ENCODE results near the gene IL1F10.

IL1F10 gene

GRCh38 chr2:113078350-113078839 lies 10.6 kb downstream of the IL1F10 start:
- Histone ChIP-seq H3K9ac (ENCODE audit: low read depth in 1 of 2, low read length in 2 of 2) (no peak overlapping the region), H3K27ac (ENCODE audit: low read depth in 2 of 2, low read length in 2 of 2) (no peak overlapping the region), H3K36me3 (ENCODE audit: control insufficient read depth in 2 of 2, insufficient read depth in 2 of 2, low read length in 2 of 2) (no peaks in the 10 kb centered on the region), H3K4me3 (ENCODE audit: low read length in 2 of 2) (no peak overlapping the region), H3K4me1 (ENCODE audit: control insufficient read depth in 2 of 2, insufficient read depth in 2 of 2, low read length in 2 of 2) (peaks cover 0 to 6% of the 10 kb centered on the region in 2 donors), H3K27me3 (ENCODE audit: control insufficient read depth in 2 of 2, insufficient read depth in 2 of 2, low read length in 2 of 2) (no peaks in the 10 kb centered on the region), H3K9me3 (ENCODE audit: control insufficient read depth in 2 of 2, low read length in 2 of 2) (no peaks in the 10 kb centered on the region)

DNA sequence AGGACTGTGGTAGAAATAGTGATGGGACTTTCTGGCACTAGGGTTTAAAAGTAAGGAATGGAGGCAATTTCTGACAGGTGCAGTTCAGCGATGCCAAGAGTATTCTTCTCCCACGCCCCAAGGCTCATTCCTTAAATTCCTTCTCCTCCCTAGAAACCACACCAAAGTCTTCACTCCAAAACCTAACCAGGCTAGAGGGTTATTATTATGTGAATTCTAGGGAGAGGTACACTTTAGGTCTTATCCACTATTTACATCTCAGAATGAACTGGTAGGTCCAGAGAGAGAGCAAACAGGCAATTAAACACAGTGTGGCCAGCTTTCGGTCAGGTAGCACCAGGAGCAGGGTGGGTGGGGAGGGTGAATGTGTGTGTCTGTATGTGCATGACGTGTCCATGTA lies 11.4 kb downstream of the IL1F10 start:
- no peaks in the 10 kb centered on the region for H3K9me3 ChIP-seq (ENCODE audit: control insufficient read depth in 2 of 2, low read length in 2 of 2)
- H3K27me3 ChIP-seq (ENCODE audit: control insufficient read depth in 2 of 2, insufficient read depth in 2 of 2, low read length in 2 of 2) = no peaks in the 10 kb centered on the region
- H3K27ac ChIP-seq (ENCODE audit: low read depth in 2 of 2, low read length in 2 of 2) = no peak overlapping the region
- H3K9ac ChIP-seq (ENCODE audit: low read depth in 1 of 2, low read length in 2 of 2) = no peak overlapping the region
- no peaks in the 10 kb centered on the region for H3K36me3 ChIP-seq (ENCODE audit: control insufficient read depth in 2 of 2, insufficient read depth in 2 of 2, low read length in 2 of 2)
- no peak overlapping the region for H3K4me3 ChIP-seq (ENCODE audit: low read length in 2 of 2)
- H3K4me1 ChIP-seq (ENCODE audit: control insufficient read depth in 2 of 2, insufficient read depth in 2 of 2, low read length in 2 of 2) = peaks cover 0 to 6% of the 10 kb centered on the region in 2 donors

DNA sequence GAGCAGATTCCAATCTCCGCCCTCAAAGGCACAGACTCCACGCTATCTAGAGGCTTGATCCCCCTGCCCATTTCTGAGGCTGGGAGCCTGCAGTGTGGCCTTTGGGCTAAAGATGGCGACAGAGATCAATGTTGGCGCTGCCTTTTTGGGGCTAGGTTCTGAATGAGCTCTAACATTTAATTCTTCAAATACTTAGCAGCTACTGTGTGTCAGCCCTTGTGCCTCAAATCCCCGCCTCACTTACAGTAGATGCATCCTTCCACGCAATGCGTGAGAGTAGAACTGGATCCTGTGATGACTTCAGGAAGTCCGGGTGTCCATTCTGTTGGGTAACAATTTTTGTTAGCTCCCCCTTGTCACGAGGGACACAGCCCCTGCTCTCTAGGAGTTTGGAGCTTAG lies 12.4 kb downstream of the IL1F10 start:
- H3K27ac ChIP-seq (ENCODE audit: low read depth in 2 of 2, low read length in 2 of 2) = no peak overlapping the region
- H3K9me3 ChIP-seq (ENCODE audit: control insufficient read depth in 2 of 2, low read length in 2 of 2) = no peaks in the 10 kb centered on the region
- H3K4me1 ChIP-seq (ENCODE audit: control insufficient read depth in 2 of 2, insufficient read depth in 2 of 2, low read length in 2 of 2) = peaks cover 0 to 6% of the 10 kb centered on the region in 2 donors
- no peaks in the 10 kb centered on the region for H3K36me3 ChIP-seq (ENCODE audit: control insufficient read depth in 2 of 2, insufficient read depth in 2 of 2, low read length in 2 of 2)
- no peak overlapping the region for H3K4me3 ChIP-seq (ENCODE audit: low read length in 2 of 2)
- H3K27me3 ChIP-seq (ENCODE audit: control insufficient read depth in 2 of 2, insufficient read depth in 2 of 2, low read length in 2 of 2) = no peaks in the 10 kb centered on the region
- no peak overlapping the region for H3K9ac ChIP-seq (ENCODE audit: low read depth in 1 of 2, low read length in 2 of 2)

- no peaks in the 10 kb centered on the region for H3K9me3 ChIP-seq (ENCODE audit: control insufficient read depth in 2 of 2, low read length in 2 of 2)
- no peak overlapping the region for H3K27ac ChIP-seq (ENCODE audit: low read depth in 2 of 2, low read length in 2 of 2)
- no peak overlapping the region for H3K9ac ChIP-seq (ENCODE audit: low read depth in 1 of 2, low read length in 2 of 2)
- no peaks in the 10 kb centered on the region for H3K27me3 ChIP-seq (ENCODE audit: control insufficient read depth in 2 of 2, insufficient read depth in 2 of 2, low read length in 2 of 2)
- peaks cover 0 to 2% of the 10 kb centered on the region in 2 donors for H3K4me1 ChIP-seq (ENCODE audit: control insufficient read depth in 2 of 2, insufficient read depth in 2 of 2, low read length in 2 of 2)
- no peaks in the 10 kb centered on the region for H3K36me3 ChIP-seq (ENCODE audit: control insufficient read depth in 2 of 2, insufficient read depth in 2 of 2, low read length in 2 of 2)
- no peak overlapping the region for H3K4me3 ChIP-seq (ENCODE audit: low read length in 2 of 2)
Observed at GRCh38 chr2:113081488-113082210, 13.9 kb downstream of the IL1F10 start.

DNA sequence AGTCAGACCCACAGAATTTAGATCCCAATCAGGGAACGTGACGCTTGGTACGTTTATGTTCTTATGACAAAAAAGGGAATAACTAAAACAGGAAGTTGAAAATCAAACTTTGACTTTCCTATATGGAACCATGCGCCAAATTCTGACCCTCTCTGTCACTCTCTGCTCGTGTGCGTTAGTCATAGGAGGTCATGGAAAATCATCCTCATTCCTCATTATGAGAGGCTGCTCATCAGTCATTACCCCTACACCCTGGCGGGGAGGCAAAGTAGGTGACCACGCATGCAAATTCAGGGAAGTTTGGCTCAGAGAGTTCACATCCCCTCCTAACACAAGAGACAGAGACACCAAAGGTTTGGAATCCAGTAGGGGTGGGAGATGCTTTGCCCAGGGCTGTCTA lies 15.5 kb downstream of the IL1F10 start:
- Histone ChIP-seq H3K27ac (ENCODE audit: low read depth in 2 of 2, low read length in 2 of 2) (no peak overlapping the region), H3K27me3 (ENCODE audit: control insufficient read depth in 2 of 2, insufficient read depth in 2 of 2, low read length in 2 of 2) (no peaks in the 10 kb centered on the region)

DNA sequence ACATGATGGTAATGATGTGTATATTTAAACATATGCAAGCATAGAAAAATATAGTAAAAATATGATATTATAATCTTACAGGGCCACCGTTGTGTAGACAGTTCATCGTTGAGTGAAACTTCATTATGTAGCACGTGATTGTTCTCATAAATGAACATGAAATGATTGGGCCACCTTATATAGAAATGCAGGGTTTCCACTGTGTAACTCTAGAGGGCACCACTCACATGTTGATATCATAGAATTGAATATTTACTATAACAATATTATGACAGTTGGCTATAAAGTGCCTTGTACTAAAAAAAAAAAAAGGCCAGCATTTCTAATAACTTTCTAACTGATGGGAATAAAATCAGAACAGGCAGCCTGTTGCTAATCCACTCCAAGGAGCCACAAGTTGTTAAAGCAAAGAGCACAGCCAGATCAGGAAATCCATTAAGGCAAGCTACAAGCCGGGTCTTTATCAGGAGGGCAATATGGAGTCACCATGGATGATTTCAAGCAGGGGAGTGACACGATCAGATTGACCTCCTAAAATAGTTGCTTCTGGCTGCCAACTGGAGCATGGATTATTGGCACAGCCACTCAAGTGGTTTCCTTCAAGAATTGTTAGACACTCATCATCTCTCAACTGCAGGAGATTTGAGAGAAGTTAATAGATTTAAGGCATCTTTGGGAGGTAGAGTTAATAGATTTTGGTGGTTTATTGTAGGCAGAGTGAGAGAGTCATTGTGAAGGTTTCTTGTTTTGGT lies 16.7 kb downstream of the IL1F10 start:
- Histone ChIP-seq H3K27me3 (ENCODE audit: control insufficient read depth in 2 of 2, insufficient read depth in 2 of 2, low read length in 2 of 2) (no peaks in the 10 kb centered on the region), H3K36me3 (ENCODE audit: control insufficient read depth in 2 of 2, insufficient read depth in 2 of 2, low read length in 2 of 2) (no peaks in the 10 kb centered on the region), H3K4me1 (ENCODE audit: control insufficient read depth in 2 of 2, insufficient read depth in 2 of 2, low read length in 2 of 2) (no peaks in the 10 kb centered on the region), H3K4me3 (ENCODE audit: low read length in 2 of 2) (no peak overlapping the region), H3K27ac (ENCODE audit: low read depth in 2 of 2, low read length in 2 of 2) (no peak overlapping the region), H3K9ac (ENCODE audit: low read depth in 1 of 2, low read length in 2 of 2) (no peak overlapping the region), H3K9me3 (ENCODE audit: control insufficient read depth in 2 of 2, low read length in 2 of 2) (no peaks in the 10 kb centered on the region)

More for the DNA sequence above, 15.5 kb downstream of the IL1F10 start:
- Histone ChIP-seq H3K4me3 (ENCODE audit: low read length in 2 of 2) (no peak overlapping the region), H3K9me3 (ENCODE audit: control insufficient read depth in 2 of 2, low read length in 2 of 2) (no peaks in the 10 kb centered on the region), H3K36me3 (ENCODE audit: control insufficient read depth in 2 of 2, insufficient read depth in 2 of 2, low read length in 2 of 2) (no peaks in the 10 kb centered on the region), H3K9ac (ENCODE audit: low read depth in 1 of 2, low read length in 2 of 2) (no peak overlapping the region), H3K4me1 (ENCODE audit: control insufficient read depth in 2 of 2, insufficient read depth in 2 of 2, low read length in 2 of 2) (no peaks in the 10 kb centered on the region)

GRCh38 chr2:113085542-113085941 lies 17.8 kb downstream of the IL1F10 start:
- Histone ChIP-seq H3K4me1 (ENCODE audit: control insufficient read depth in 2 of 2, insufficient read depth in 2 of 2, low read length in 2 of 2) (no peaks in the 10 kb centered on the region), H3K9me3 (ENCODE audit: control insufficient read depth in 2 of 2, low read length in 2 of 2) (no peaks in the 10 kb centered on the region), H3K4me3 (ENCODE audit: low read length in 2 of 2) (no peak overlapping the region), H3K27me3 (ENCODE audit: control insufficient read depth in 2 of 2, insufficient read depth in 2 of 2, low read length in 2 of 2) (peaks cover 0 to 4% of the 10 kb centered on the region in 2 donors), H3K27ac (ENCODE audit: low read depth in 2 of 2, low read length in 2 of 2) (no peak overlapping the region), H3K9ac (ENCODE audit: low read depth in 1 of 2, low read length in 2 of 2) (no peak overlapping the region), H3K36me3 (ENCODE audit: control insufficient read depth in 2 of 2, insufficient read depth in 2 of 2, low read length in 2 of 2) (no peaks in the 10 kb centered on the region)

GRCh38 chr2:113088213-113088992 lies 20.6 kb downstream of the IL1F10 start:
- Histone ChIP-seq H3K27ac (ENCODE audit: low read depth in 2 of 2, low read length in 2 of 2) (no peak overlapping the region), H3K4me3 (ENCODE audit: low read length in 2 of 2) (no peak overlapping the region), H3K36me3 (ENCODE audit: control insufficient read depth in 2 of 2, insufficient read depth in 2 of 2, low read length in 2 of 2) (no peaks in the 10 kb centered on the region), H3K4me1 (ENCODE audit: control insufficient read depth in 2 of 2, insufficient read depth in 2 of 2, low read length in 2 of 2) (no peaks in the 10 kb centered on the region), H3K9ac (ENCODE audit: low read depth in 1 of 2, low read length in 2 of 2) (no peak overlapping the region), H3K27me3 (ENCODE audit: control insufficient read depth in 2 of 2, insufficient read depth in 2 of 2, low read length in 2 of 2) (peaks cover 0 to 4% of the 10 kb centered on the region in 2 donors), H3K9me3 (ENCODE audit: control insufficient read depth in 2 of 2, low read length in 2 of 2) (no peaks in the 10 kb centered on the region)

- H3K27me3 ChIP-seq (ENCODE audit: control insufficient read depth in 2 of 2, insufficient read depth in 2 of 2, low read length in 2 of 2) = peaks cover 0 to 4% of the 10 kb centered on the region in 2 donors
- H3K4me3 ChIP-seq (ENCODE audit: low read length in 2 of 2) = no peak overlapping the region
- H3K4me1 ChIP-seq (ENCODE audit: control insufficient read depth in 2 of 2, insufficient read depth in 2 of 2, low read length in 2 of 2) = no peaks in the 10 kb centered on the region
- H3K9ac ChIP-seq (ENCODE audit: low read depth in 1 of 2, low read length in 2 of 2) = no peak overlapping the region
- no peak overlapping the region for H3K27ac ChIP-seq (ENCODE audit: low read depth in 2 of 2, low read length in 2 of 2)
- peaks cover 0 to under 1% of the 10 kb centered on the region in 2 donors for H3K9me3 ChIP-seq (ENCODE audit: control insufficient read depth in 2 of 2, low read length in 2 of 2)
- no peaks in the 10 kb centered on the region for H3K36me3 ChIP-seq (ENCODE audit: control insufficient read depth in 2 of 2, insufficient read depth in 2 of 2, low read length in 2 of 2)
Observed at GRCh38 chr2:113089916-113090315, 22.1 kb downstream of the IL1F10 start.

Measured in mucosa of rectum (tissue), 2 donors.